Sigmoid colon (tissue), 7 donors: ENCODE results near the gene CLDN2. TPM values are rescaled to one million over a fixed set of nuclear protein-coding genes. Genes with fewer than 3 reads are reported as not detected.

ENCODE experiments used
- DNase-seq: peaks from one replicate; pipeline ENCODE4 v3.0.0-alpha.2; 2019
- H3K27ac ChIP-seq, 4 donors: fragments of 200-600 bp; sonication (generic); one replicate each; pipeline ENCODE4 v1.5.1; 2016 to 2019; ENCODE audit warnings: mild to moderate bottlenecking in 1 of 4
- H3K27me3 ChIP-seq, 3 donors: fragments of 200-600 bp; sonication (generic); one replicate each; pipeline ENCODE4 v1.5.1; 2019; ENCODE audit warnings: mild to moderate bottlenecking in 1 of 3
- H3K36me3 ChIP-seq, 4 donors: fragments of 200-600 bp; sonication (generic); one replicate each; pipeline ENCODE4 v1.5.1; 2016 to 2019
- H3K4me1 ChIP-seq, 4 donors: fragments of 200-600 bp; sonication (generic); one replicate each; pipeline ENCODE4 v1.5.1; 2017 to 2019
- H3K4me3 ChIP-seq, 4 donors: fragments of 200-600 bp; sonication (generic); one replicate each; pipeline ENCODE4 v1.5.1; 2017 to 2019; ENCODE audit warnings: mild to moderate bottlenecking in 2 of 4, moderate library complexity in 1 of 4
- H3K9me3 ChIP-seq, 4 donors: fragments of 200-600 bp in 3 of 4; sonication (generic) in 3 of 4; one replicate each; pipeline versions ENCODE4 v1.5.1 to v1.6.1; 2013 to 2019
- CTCF ChIP-seq, 4 experiments: fragments of 450-650 bp in 3 of 4; fragments of 200-600 bp in 1 of 4; IDR thresholded peaks; one replicate each; pipeline ENCODE4 v1.5.1; 2016 to 2019; ENCODE audit warnings: antibody characterized with exemption in 4 of 4, mild to moderate bottlenecking in 3 of 4, moderate library complexity in 2 of 4
- EP300 ChIP-seq, 4 donors: sonication (generic); formaldehyde crosslinking; IDR thresholded peaks; one replicate each; pipeline ENCODE4 v1.6.1; 2017; ENCODE audit warnings: antibody characterized with exemption in 4 of 4
- POLR2A ChIP-seq, 2 donors: fragments of 450-650 bp; IDR thresholded peaks; one replicate each; pipeline ENCODE4 v1.6.1; 2016; ENCODE audit warnings: antibody characterized with exemption in 2 of 2, mild to moderate bottlenecking in 2 of 2, moderate library complexity in 2 of 2
- POLR2AphosphoS5 ChIP-seq, 4 donors: sonication (generic); formaldehyde crosslinking; IDR thresholded peaks; one replicate each; pipeline ENCODE4 v1.6.1; 2017; ENCODE audit warnings: antibody characterized with exemption in 4 of 4
- whole genome bisulfite sequencing, 2 donors: extraction: QIAGEN DNeasy Blood & Tissue Kit; methylation state at CpG; one replicate each; pipeline ENCODE4 v1.1.7; 2013; 5-methylcytosine and 5-hydroxymethylcytosine counted together
- intact Hi-C: fragments of 100-400 bp; cut with DNase I; formaldehyde crosslinking; loops from one replicate; pipeline ENCODE4 v1.15.1; 2023
- polyA plus RNA-seq, 3 donors: library from polyadenylated mRNA; stranded (reverse); fragments of 200-250 nt; gene quantifications; one replicate each; pipeline ENCODE4 v1.2.3, GENCODE V29; 2013
- total RNA-seq, 4 donors: library from RNA; depleted of rRNA; stranded (reverse); fragments of >200 nt; gene quantifications; one replicate each; pipeline ENCODE4 v1.1.0, GENCODE V29; 2016
- donor health status: healthy with polysubstance abuse.
- donor health status: Bipolar disorder and iron deficiency.
- donor health status: healthy.

CLDN2 gene
- total and polyA plus RNA-seq, 7 donors: 0.60 to 3.6 TPM; not detected in 5

GRCh38 chrX:106948641-106949040, 28.4 kb downstream of the CLDN2 start:
- no peak for TF ChIP-seq EP300 (IDR thresholded peaks at IDR 0.05)
- TF ChIP-seq CTCF (IDR thresholded peaks at IDR 0.05): no peak
- no peak for TF ChIP-seq POLR2AphosphoS5 (IDR thresholded peaks at IDR 0.05)
- no peak for TF ChIP-seq POLR2A (IDR thresholded peaks at IDR 0.05)
- H3K4me3 ChIP-seq: no peak overlapping the region
- H3K27ac ChIP-seq: no peak overlapping the region
- WGBS, 2 donors: 91 to 94% methylated on average over 3 of the region's 3 CpGs
- intact Hi-C loops: no loop called here
- no peaks in the 10 kb centered on the region for H3K4me1 ChIP-seq
- H3K9me3 ChIP-seq: no peaks in the 10 kb centered on the region
- no peaks in the 10 kb centered on the region for H3K36me3 ChIP-seq
- no peak for DNase-seq
- no peaks in the 10 kb centered on the region for H3K27me3 ChIP-seq

GRCh38 chrX:106949366-106949765, 29.2 kb downstream of the CLDN2 start:
- H3K9me3 ChIP-seq: no peaks in the 10 kb centered on the region
- no peak overlapping the region for H3K4me3 ChIP-seq
- H3K27ac ChIP-seq: no peak overlapping the region
- TF ChIP-seq CTCF (IDR thresholded peaks at IDR 0.05): no peak
- TF ChIP-seq EP300 (IDR thresholded peaks at IDR 0.05): no peak
- no peak for TF ChIP-seq POLR2A (IDR thresholded peaks at IDR 0.05)
- TF ChIP-seq POLR2AphosphoS5 (IDR thresholded peaks at IDR 0.05): no peak
- H3K4me1 ChIP-seq: no peaks in the 10 kb centered on the region
- H3K36me3 ChIP-seq: no peaks in the 10 kb centered on the region
- intact Hi-C loops: no loop called here
- H3K27me3 ChIP-seq: no peaks in the 10 kb centered on the region
- no peak for DNase-seq
- WGBS, 2 donors: 93 to 96% methylated on average over 1 of the region's 1 CpG

GRCh38 chrX:106950381-106950780, 30.2 kb downstream of the CLDN2 start:
- Histone ChIP-seq H3K4me1 (no peaks in the 10 kb centered on the region), H3K9me3 (no peaks in the 10 kb centered on the region), H3K27ac (no peak overlapping the region), H3K27me3 (no peaks in the 10 kb centered on the region), H3K4me3 (no peak overlapping the region), H3K36me3 (peaks cover 0 to 6% (median 0%) of the 10 kb centered on the region in 4 donors)
- intact Hi-C loops: no loop called here
- WGBS, 2 donors: 82 to 94% methylated on average over 2 of the region's 2 CpGs
- DNase-seq: no peak
- TF ChIP-seq POLR2AphosphoS5 (IDR thresholded peaks at IDR 0.05) (no peak), POLR2A (IDR thresholded peaks at IDR 0.05) (no peak), CTCF (IDR thresholded peaks at IDR 0.05) (no peak), EP300 (IDR thresholded peaks at IDR 0.05) (no peak)

GRCh38 chrX:106951230-106951629, 31.0 kb downstream of the CLDN2 start:
- Histone ChIP-seq H3K27ac (no peak overlapping the region), H3K4me3 (no peak overlapping the region), H3K36me3 (peaks cover 0 to 8% (median 0%) of the 10 kb centered on the region in 4 donors), H3K27me3 (no peaks in the 10 kb centered on the region), H3K9me3 (no peaks in the 10 kb centered on the region), H3K4me1 (no peaks in the 10 kb centered on the region)
- 95 to 97% methylated on average over 6 of the region's 6 CpGs for WGBS, 2 donors
- no peak for DNase-seq
- intact Hi-C loops: no loop called here
- TF ChIP-seq POLR2A (IDR thresholded peaks at IDR 0.05) (no peak), EP300 (IDR thresholded peaks at IDR 0.05) (no peak)

- intact Hi-C loops: no loop called here
- 24 to 59% methylated on average over 3 of the region's 3 CpGs for WGBS, 2 donors
- DNase-seq: no peak
- H3K9me3 ChIP-seq: no peaks in the 10 kb centered on the region
- no peak overlapping the region for H3K4me3 ChIP-seq
- no peaks in the 10 kb centered on the region for H3K4me1 ChIP-seq
- H3K27me3 ChIP-seq: no peaks in the 10 kb centered on the region
- TF ChIP-seq POLR2A (IDR thresholded peaks at IDR 0.05) (no peak), CTCF (IDR thresholded peaks at IDR 0.05) (no peak), POLR2AphosphoS5 (IDR thresholded peaks at IDR 0.05) (no peak), EP300 (IDR thresholded peaks at IDR 0.05) (no peak)
- H3K27ac ChIP-seq: no peak overlapping the region
- peaks cover 0 to 17% (median 0%) of the 10 kb centered on the region in 4 donors for H3K36me3 ChIP-seq
Observed at GRCh38 chrX:106952089-106952488, 31.9 kb downstream of the CLDN2 start.
